GM23338 (cell line): Measurements from ENCODE around the gene MTRF1L. TPM values are rescaled to one million over a fixed set of nuclear protein-coding genes. Genes with fewer than 3 reads are reported as not detected.
A peak's percentile ranks its signal among the peaks of the same experiment; 100 is the strongest.

ENCODE experiments used
- ATAC-seq: fragments of 200-7000 bp; cut with Tn5 transposase; 3 replicates; pipeline ENCODE4 v1.9.1; 2020
- DNase-seq: peaks from one replicate; pipeline ENCODE4 v3.0.0-alpha.2; 2015; ENCODE audit warnings: low spot score
- H2AFZ ChIP-seq: fragments of 200-600 bp; sonication (generic); 2 replicates; pipeline ENCODE4 v1.8.0; 2016; ENCODE audit warnings: antibody characterized with exemption, mild to moderate bottlenecking, moderate library complexity
- H3F3A ChIP-seq: fragments of 200-600 bp; sonication (generic); replicated peaks from 2 replicates; pipeline ENCODE4 v1.8.0; 2017; ENCODE audit warnings: antibody characterized with exemption, mixed run types, low read depth
- H3K27ac ChIP-seq: fragments of 200-600 bp; sonication (generic); 2 replicates; pipeline ENCODE4 v1.6.1; 2016; ENCODE audit warnings: low read depth
- H3K27me3 ChIP-seq: fragments of 200-600 bp; sonication (generic); 2 replicates; pipeline ENCODE4 v1.8.0; 2016; ENCODE audit warnings: mild to moderate bottlenecking, mixed run types, moderate library complexity; ENCODE audit not compliant: insufficient read depth
- H3K36me3 ChIP-seq: fragments of 200-600 bp; sonication (generic); 2 replicates; pipeline ENCODE4 v1.8.0; 2016; ENCODE audit warnings: mild to moderate bottlenecking; ENCODE audit not compliant: insufficient read depth
- H3K4me1 ChIP-seq: fragments of 200-600 bp; sonication (generic); 2 replicates; pipeline ENCODE4 v1.8.0; 2016; ENCODE audit warnings: mild to moderate bottlenecking, moderate library complexity; ENCODE audit not compliant: insufficient read depth
- H3K4me2 ChIP-seq: fragments of 200-600 bp; sonication (generic); 2 replicates; pipeline ENCODE4 v1.7.1; 2017; ENCODE audit warnings: mixed run types
- H3K4me3 ChIP-seq: fragments of 200-600 bp; sonication (generic); 2 replicates; pipeline ENCODE4 v1.6.1; 2016; ENCODE audit warnings: mixed run types
- H3K79me2 ChIP-seq: fragments of 200-600 bp; sonication (generic); replicated peaks from 2 replicates; pipeline ENCODE4 v1.8.0; 2017; ENCODE audit warnings: mild to moderate bottlenecking; ENCODE audit not compliant: insufficient read depth
- H3K9me2 ChIP-seq: fragments of 200-600 bp; sonication (generic); 2 replicates; pipeline ENCODE4 v1.8.0; 2017; ENCODE audit not compliant: insufficient read depth
- H4K20me1 ChIP-seq: fragments of 200-600 bp; sonication (generic); replicated peaks from 2 replicates; pipeline ENCODE4 v1.8.0; 2017; ENCODE audit warnings: mild to moderate bottlenecking; ENCODE audit not compliant: insufficient read depth
- H3K27ac Mint-ChIP-seq: 2 replicates; pipeline ENCODE4 v1.8.0; 2020; ENCODE audit warnings: inconsistent platforms, mild to moderate bottlenecking, moderate library complexity, mixed read lengths
- H3K27me3 Mint-ChIP-seq: 3 replicates; pipeline ENCODE4 v1.8.0; 2022; ENCODE audit warnings: low read depth, mild to moderate bottlenecking, moderate library complexity, mixed read lengths, inconsistent platforms; ENCODE audit not compliant: insufficient read depth, poor library complexity
- H3K36me3 Mint-ChIP-seq: 3 replicates; pipeline ENCODE4 v1.8.0; 2021; ENCODE audit warnings: low read depth, mild to moderate bottlenecking, inconsistent platforms, moderate library complexity, mixed read lengths
- H3K4me1 Mint-ChIP-seq: 3 replicates; pipeline ENCODE4 v1.8.0; 2020; ENCODE audit warnings: mild to moderate bottlenecking, inconsistent platforms, mixed read lengths
- H3K4me3 Mint-ChIP-seq: 3 replicates; pipeline ENCODE4 v1.8.0; 2021; ENCODE audit warnings: moderate library complexity, mild to moderate bottlenecking, inconsistent platforms, mixed read lengths
- H3K9me3 Mint-ChIP-seq: 3 replicates; pipeline ENCODE4 v1.8.0; 2020; ENCODE audit warnings: moderate library complexity, mild to moderate bottlenecking, inconsistent platforms, mixed read lengths
- CREB1 ChIP-seq: fragments of 250-450 bp; sonication (Bioruptor Pico); IDR thresholded peaks from 2 replicates; pipeline ENCODE4 v1.5.0; 2020; ENCODE audit warnings: low read depth, mild to moderate bottlenecking, moderate library complexity
- CTCF ChIP-seq, 2 experiments: fragments of 200-600 bp in 1 of 2; sonication (generic) in 1 of 2; conservative IDR thresholded peaks; 2 replicates each; pipeline versions ENCODE4 v1.5.1 to v1.6.1; 2016 to 2017; ENCODE audit warnings: antibody characterized with exemption in 2 of 2, low read depth in 2 of 2, mild to moderate bottlenecking in 2 of 2, moderate library complexity in 1 of 2
- ETS1 ChIP-seq: IDR thresholded peaks from 2 replicates; pipeline ENCODE4 v1.6.1; 2016; ENCODE audit warnings: antibody characterized with exemption
- EZH2 ChIP-seq: fragments of 200-600 bp; sonication (generic); IDR thresholded peaks from one replicate; pipeline ENCODE4 v1.8.0; 2017; ENCODE audit warnings: antibody characterized with exemption, mild to moderate bottlenecking, low read depth; ENCODE audit not compliant: unreplicated experiment
- EZH2phosphoT487 ChIP-seq: fragments of 200-600 bp; sonication (generic); IDR thresholded peaks from one replicate; pipeline ENCODE4 v1.8.1; 2018; ENCODE audit warnings: antibody characterized with exemption; ENCODE audit not compliant: unreplicated experiment
- JUNB ChIP-seq: IDR thresholded peaks from one replicate; pipeline ENCODE4 v1.6.1; 2016; ENCODE audit warnings: antibody characterized with exemption; ENCODE audit not compliant: unreplicated experiment
- NANOG ChIP-seq: IDR thresholded peaks from 2 replicates; pipeline ENCODE4 v1.6.1; 2016; ENCODE audit warnings: antibody characterized with exemption, borderline replicate concordance
- POLR2AphosphoS5 ChIP-seq: IDR thresholded peaks from 2 replicates; pipeline ENCODE4 v1.6.1; 2016; ENCODE audit warnings: antibody characterized with exemption, low read depth
- REST ChIP-seq: IDR thresholded peaks from one replicate; pipeline ENCODE4 v1.6.1; 2018; ENCODE audit warnings: antibody characterized with exemption; ENCODE audit not compliant: unreplicated experiment
- STAT1 ChIP-seq: IDR thresholded peaks from one replicate; pipeline ENCODE4 v1.6.1; 2016; ENCODE audit warnings: antibody characterized with exemption; ENCODE audit not compliant: unreplicated experiment
- ZNF114 ChIP-seq: fragments of 250-450 bp; sonication (Bioruptor Pico); IDR thresholded peaks from 2 replicates; pipeline ENCODE4 v1.5.0; 2020; ENCODE audit warnings: mild to moderate bottlenecking, moderate library complexity
- ZNF331 ChIP-seq: fragments of 250-450 bp; sonication (Bioruptor Pico); IDR thresholded peaks from 2 replicates; pipeline ENCODE4 v1.5.0; 2020; ENCODE audit warnings: low read depth, mild to moderate bottlenecking, moderate library complexity
- ZNF462 ChIP-seq: fragments of 250-450 bp; sonication (Bioruptor Pico); IDR thresholded peaks from 2 replicates; pipeline ENCODE4 v1.5.0; 2020; ENCODE audit warnings: mild to moderate bottlenecking, moderate library complexity
- polyA plus RNA-seq: library from polyadenylated mRNA; unstranded; fragments of >200 nt; fragmentation: Nextera tagmentation; extraction: Ambion mirVana; gene quantifications from 2 replicates; pipeline ENCODE4 v1.2.1, GENCODE V29; 2016
- total RNA-seq: library from RNA; depleted of rRNA; stranded (reverse); fragments of >200 nt; shearing (Covaris generic); gene quantifications from 2 replicates; pipeline ENCODE4 v1.2.3, GENCODE V29; 2014

The MTRF1L gene
- total and polyA plus RNA-seq, 2 experiments from 2014 or later: 20.5 to 28.3 TPM

- Histone ChIP-seq H3K4me3 (no peak overlapping the region), H2AFZ (peak overlapping the region; percentile 89), H3K27me3 (no peaks in the 10 kb centered on the region), H3K36me3 (no peaks in the 10 kb centered on the region), H3K27ac (no peak overlapping the region), H4K20me1 (no peaks in the 10 kb centered on the region), H3K79me2 (no peaks in the 10 kb centered on the region), H3K9me2 (no peaks in the 10 kb centered on the region), H3K4me2 (no peak overlapping the region), H3F3A (no peaks in the 10 kb centered on the region), H3K4me1 (no peaks in the 10 kb centered on the region)
- Mint-ChIP-seq H3K9me3 (no peaks in the 10 kb centered on the region), H3K27me3 (no peaks in the 10 kb centered on the region), H3K4me1 (no peaks in the 10 kb centered on the region), H3K27ac (no peak overlapping the region), H3K4me3 (no peak overlapping the region), H3K36me3 (no peaks in the 10 kb centered on the region)
- DNase-seq: no peak
- no peak for ATAC-seq
- TF ChIP-seq CTCF (conservative IDR thresholded peaks at IDR 0.05; ENCODE audit: low read depth in 2 of 2) (no peak), EZH2phosphoT487 (no peak), NANOG (no peak), CREB1 (no peak), ETS1 (no peak), JUNB (no peak), POLR2AphosphoS5 (no peak), STAT1 (no peak), REST (no peak), EZH2 (no peak), ZNF331 (CRISPR knock-in tag) (no peak), ZNF114 (CRISPR knock-in tag) (no peak), ZNF462 (CRISPR knock-in tag) (no peak)
These were observed 43.2 kb downstream of the MTRF1L start for GRCh38 chr6:152959333-152959732.
